ENCODE results near the gene LCLAT1.

The LCLAT1 gene

GRCh38 chr2:30405260-30405605 is 41.8 kb upstream of the LCLAT1 start:
- H3K9me3 ChIP-seq (ENCODE audit: control insufficient read depth, insufficient read depth, low read length), result no peaks in the 10 kb centered on the region
- H3K4me2 ChIP-seq (ENCODE audit: low read length), result no peak overlapping the region
- no peaks in the 10 kb centered on the region for H4K20me1 ChIP-seq (ENCODE audit: control insufficient read depth, insufficient read depth, low read depth, low read length)
- no peak overlapping the region for H3K27ac ChIP-seq (ENCODE audit: low read depth, low read length)
- H3K36me3 ChIP-seq (ENCODE audit: control insufficient read depth, low read length), result no peaks in the 10 kb centered on the region
- TF ChIP-seq, protein P1, sequence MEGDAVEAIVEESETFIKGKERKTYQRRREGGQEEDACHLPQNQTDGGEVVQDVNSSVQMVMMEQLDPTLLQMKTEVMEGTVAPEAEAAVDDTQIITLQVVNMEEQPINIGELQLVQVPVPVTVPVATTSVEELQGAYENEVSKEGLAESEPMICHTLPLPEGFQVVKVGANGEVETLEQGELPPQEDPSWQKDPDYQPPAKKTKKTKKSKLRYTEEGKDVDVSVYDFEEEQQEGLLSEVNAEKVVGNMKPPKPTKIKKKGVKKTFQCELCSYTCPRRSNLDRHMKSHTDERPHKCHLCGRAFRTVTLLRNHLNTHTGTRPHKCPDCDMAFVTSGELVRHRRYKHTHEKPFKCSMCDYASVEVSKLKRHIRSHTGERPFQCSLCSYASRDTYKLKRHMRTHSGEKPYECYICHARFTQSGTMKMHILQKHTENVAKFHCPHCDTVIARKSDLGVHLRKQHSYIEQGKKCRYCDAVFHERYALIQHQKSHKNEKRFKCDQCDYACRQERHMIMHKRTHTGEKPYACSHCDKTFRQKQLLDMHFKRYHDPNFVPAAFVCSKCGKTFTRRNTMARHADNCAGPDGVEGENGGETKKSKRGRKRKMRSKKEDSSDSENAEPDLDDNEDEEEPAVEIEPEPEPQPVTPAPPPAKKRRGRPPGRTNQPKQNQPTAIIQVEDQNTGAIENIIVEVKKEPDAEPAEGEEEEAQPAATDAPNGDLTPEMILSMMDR (IDR thresholded peaks at IDR 0.05; ENCODE audit: low read depth, low read length, poor library complexity, severe bottlenecking), result no peak
- TF ChIP-seq EZH2phosphoT487 (IDR thresholded peaks at IDR 0.05; ENCODE audit: borderline replicate concordance, low read length), result no peak
- H3K9me2 ChIP-seq (replicated peaks; ENCODE audit: control insufficient read depth, low read length), result no peaks in the 10 kb centered on the region
- no peaks in the 10 kb centered on the region for H3F3A ChIP-seq (ENCODE audit: control insufficient read depth, insufficient read depth)
- no peaks in the 10 kb centered on the region for H3K4me1 ChIP-seq (ENCODE audit: control insufficient read depth, low read length)
- H3K79me2 ChIP-seq (ENCODE audit: control insufficient read depth, low read length), result no peaks in the 10 kb centered on the region
- H3K4me3 ChIP-seq (ENCODE audit: low read length), result no peak overlapping the region
- peaks cover 3% of the 10 kb centered on the region; the same call in 1 of the 2 replicates for H3K27me3 ChIP-seq (ENCODE audit: control insufficient read depth, low read length)

DNA sequence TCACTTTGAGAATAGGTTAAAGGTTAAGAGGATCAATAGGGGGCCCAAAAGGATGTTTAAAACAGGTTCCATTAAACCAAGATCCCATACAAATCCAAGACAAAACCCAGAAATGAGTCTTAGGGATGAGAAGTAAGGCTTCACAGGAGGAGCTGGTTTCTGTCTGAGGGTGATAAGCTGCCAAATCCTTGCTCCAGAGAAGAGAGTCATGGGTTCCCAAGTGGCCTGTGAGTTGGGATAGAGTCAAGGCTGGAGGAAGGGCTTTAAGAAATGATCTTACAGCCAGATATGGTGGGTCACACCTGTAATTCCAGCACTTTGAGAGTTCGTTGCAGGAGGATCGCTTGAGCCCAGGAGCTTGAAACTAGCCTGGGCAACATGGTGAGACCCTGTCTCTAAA is 40.2 kb upstream of the LCLAT1 start:
- no peak overlapping the region for H3K4me2 ChIP-seq (ENCODE audit: low read length)
- H3K4me1 ChIP-seq (ENCODE audit: control insufficient read depth, low read length), result no peaks in the 10 kb centered on the region
- H4K20me1 ChIP-seq (ENCODE audit: control insufficient read depth, insufficient read depth, low read depth, low read length), result no peaks in the 10 kb centered on the region
- H3K4me3 ChIP-seq (ENCODE audit: low read length), result no peak overlapping the region
- H3K9me2 ChIP-seq (replicated peaks; ENCODE audit: control insufficient read depth, low read length), result no peaks in the 10 kb centered on the region
- H3K9me3 ChIP-seq (ENCODE audit: control insufficient read depth, insufficient read depth, low read length), result no peaks in the 10 kb centered on the region
- no peaks in the 10 kb centered on the region for H3F3A ChIP-seq (ENCODE audit: control insufficient read depth, insufficient read depth)
- peaks cover 3% of the 10 kb centered on the region; the same call in 1 of the 2 replicates for H3K27me3 ChIP-seq (ENCODE audit: control insufficient read depth, low read length)
- TF ChIP-seq, protein P1 (IDR thresholded peaks at IDR 0.05; ENCODE audit: low read depth, low read length, poor library complexity, severe bottlenecking), result no peak
- no peak for TF ChIP-seq EZH2phosphoT487 (IDR thresholded peaks at IDR 0.05; ENCODE audit: borderline replicate concordance, low read length)
- no peaks in the 10 kb centered on the region for H3K36me3 ChIP-seq (ENCODE audit: control insufficient read depth, low read length)
- no peaks in the 10 kb centered on the region for H3K79me2 ChIP-seq (ENCODE audit: control insufficient read depth, low read length)
- H3K27ac ChIP-seq (ENCODE audit: low read depth, low read length), result no peak overlapping the region

GRCh38 chr2:30408961-30409387 is 38.1 kb upstream of the LCLAT1 start:
- H3F3A ChIP-seq (ENCODE audit: control insufficient read depth, insufficient read depth), result no peaks in the 10 kb centered on the region
- no peaks in the 10 kb centered on the region for H4K20me1 ChIP-seq (ENCODE audit: control insufficient read depth, insufficient read depth, low read depth, low read length)
- 0 out of 2 replicates have a peak, but pooled peaks cover 3% of the 10 kb centered on the region for H3K27me3 ChIP-seq (ENCODE audit: control insufficient read depth, low read length)
- TF ChIP-seq, protein P1 (IDR thresholded peaks at IDR 0.05; ENCODE audit: low read depth, low read length, poor library complexity, severe bottlenecking), result no peak
- TF ChIP-seq EZH2phosphoT487 (IDR thresholded peaks at IDR 0.05; ENCODE audit: borderline replicate concordance, low read length), result no peak
- H3K27ac ChIP-seq (ENCODE audit: low read depth, low read length), result no peak overlapping the region
- no peaks in the 10 kb centered on the region for H3K4me1 ChIP-seq (ENCODE audit: control insufficient read depth, low read length)
- H3K9me3 ChIP-seq (ENCODE audit: control insufficient read depth, insufficient read depth, low read length), result no peaks in the 10 kb centered on the region
- no peak overlapping the region for H3K4me3 ChIP-seq (ENCODE audit: low read length)
- H3K36me3 ChIP-seq (ENCODE audit: control insufficient read depth, low read length), result no peaks in the 10 kb centered on the region
- no peak overlapping the region for H3K4me2 ChIP-seq (ENCODE audit: low read length)
- no peaks in the 10 kb centered on the region for H3K79me2 ChIP-seq (ENCODE audit: control insufficient read depth, low read length)
- no peaks in the 10 kb centered on the region for H3K9me2 ChIP-seq (replicated peaks; ENCODE audit: control insufficient read depth, low read length)

Data from DOHH2 (cell line).